Measurements from ENCODE around the gene HAND2.

HAND2 gene

GRCh38 chr4:173525118-173526011 lies 4.7 kb downstream of the HAND2 start:
- Histone ChIP-seq H3K4me2 (ENCODE audit: low read depth, low read length, poor library complexity, severe bottlenecking) (no peak overlapping the region), H3K9me2 (replicated peaks; ENCODE audit: insufficient read depth, low read length) (no peaks in the 10 kb centered on the region), H3K79me2 (ENCODE audit: insufficient read depth, low read length) (no peaks in the 10 kb centered on the region), H3K9ac (ENCODE audit: low read length) (no peak overlapping the region), H2AFZ (ENCODE audit: low read depth, low read length, severe bottlenecking) (no peak overlapping the region), H3K4me3 (ENCODE audit: insufficient read depth, low read length, poor library complexity, severe bottlenecking) (no peak overlapping the region), H3F3A (ENCODE audit: insufficient read depth) (no peaks in the 10 kb centered on the region), H4K20me1 (ENCODE audit: low read depth, low read length) (no peaks in the 10 kb centered on the region), H3K27me3 (ENCODE audit: low read length) (no peaks in the 10 kb centered on the region), H3K36me3 (ENCODE audit: low read length) (no peaks in the 10 kb centered on the region), H3K9me3 (ENCODE audit: insufficient read depth, low read length) (no peaks in the 10 kb centered on the region), H3K27ac (ENCODE audit: low read depth, low read length) (no peak overlapping the region)
- TF ChIP-seq EZH2phosphoT487 (conservative IDR thresholded peaks at IDR 0.05; ENCODE audit: low read length) = no peak
- TF ChIP-seq CTCF (IDR thresholded peaks at IDR 0.05; ENCODE audit: insufficient read depth, low read length, poor library complexity, severe bottlenecking) = no peak

GRCh38 chr4:173524218-173525117 lies 5.6 kb downstream of the HAND2 start:
- Histone ChIP-seq H3K27ac (ENCODE audit: low read depth, low read length) (no peak overlapping the region), H3K79me2 (ENCODE audit: insufficient read depth, low read length) (no peaks in the 10 kb centered on the region), H3K9ac (ENCODE audit: low read length) (no peak overlapping the region), H3K36me3 (ENCODE audit: low read length) (no peaks in the 10 kb centered on the region), H3K9me3 (ENCODE audit: insufficient read depth, low read length) (no peaks in the 10 kb centered on the region), H3K27me3 (ENCODE audit: low read length) (no peaks in the 10 kb centered on the region), H3K4me2 (ENCODE audit: low read depth, low read length, poor library complexity, severe bottlenecking) (no peak overlapping the region), H4K20me1 (ENCODE audit: low read depth, low read length) (no peaks in the 10 kb centered on the region), H3K4me3 (ENCODE audit: insufficient read depth, low read length, poor library complexity, severe bottlenecking) (no peak overlapping the region), H3F3A (ENCODE audit: insufficient read depth) (no peaks in the 10 kb centered on the region), H3K9me2 (replicated peaks; ENCODE audit: insufficient read depth, low read length) (no peaks in the 10 kb centered on the region), H2AFZ (ENCODE audit: low read depth, low read length, severe bottlenecking) (no peak overlapping the region)
- TF ChIP-seq CTCF (IDR thresholded peaks at IDR 0.05; ENCODE audit: insufficient read depth, low read length, poor library complexity, severe bottlenecking) = no peak
- no peak for TF ChIP-seq EZH2phosphoT487 (conservative IDR thresholded peaks at IDR 0.05; ENCODE audit: low read length)

GRCh38 chr4:173522951-173523395 lies 7.1 kb downstream of the HAND2 start:
- TF ChIP-seq EZH2phosphoT487 (conservative IDR thresholded peaks at IDR 0.05; ENCODE audit: low read length) (no peak), CTCF (IDR thresholded peaks at IDR 0.05; ENCODE audit: insufficient read depth, low read length, poor library complexity, severe bottlenecking) (no peak)
- no peak overlapping the region for H3K4me3 ChIP-seq (ENCODE audit: insufficient read depth, low read length, poor library complexity, severe bottlenecking)
- no peaks in the 10 kb centered on the region for H3K9me3 ChIP-seq (ENCODE audit: insufficient read depth, low read length)
- no peaks in the 10 kb centered on the region for H3K36me3 ChIP-seq (ENCODE audit: low read length)
- no peak overlapping the region for H3K4me2 ChIP-seq (ENCODE audit: low read depth, low read length, poor library complexity, severe bottlenecking)
- no peaks in the 10 kb centered on the region for H3K79me2 ChIP-seq (ENCODE audit: insufficient read depth, low read length)
- no peaks in the 10 kb centered on the region for H3K9me2 ChIP-seq (replicated peaks; ENCODE audit: insufficient read depth, low read length)
- H4K20me1 ChIP-seq (ENCODE audit: low read depth, low read length) = no peaks in the 10 kb centered on the region
- no peak overlapping the region for H3K27ac ChIP-seq (ENCODE audit: low read depth, low read length)
- H3F3A ChIP-seq (ENCODE audit: insufficient read depth) = no peaks in the 10 kb centered on the region
- no peak overlapping the region for H2AFZ ChIP-seq (ENCODE audit: low read depth, low read length, severe bottlenecking)
- H3K9ac ChIP-seq (ENCODE audit: low read length) = no peak overlapping the region
- H3K27me3 ChIP-seq (ENCODE audit: low read length) = no peaks in the 10 kb centered on the region

All from SU-DHL-6 (cell line).